H1 (cell line): Measurements from ENCODE around the gene DPP4. TPM values are rescaled to one million over a fixed set of nuclear protein-coding genes. Genes with fewer than 3 reads are reported as not detected.

Source experiments
- CTCF ChIA-PET: fragments of 300-600 bp; sonication (Branson Sonifier 250); formaldehyde crosslinking; loops from one replicate; lab custom pipeline; 2021; ENCODE audit not compliant: partially characterized antibody; lab: Charles Lee
- POLR2A ChIA-PET: fragments of 300-600 bp; sonication (Branson Sonifier 250); formaldehyde crosslinking; loops from one replicate; lab custom pipeline; 2021; ENCODE audit warnings: inconsistent platforms; ENCODE audit not compliant: partially characterized antibody; lab: Charles Lee
- DNase-seq, 2 experiments: peaks; one replicate each; pipeline versions ENCODE4 v3.0.0 to v3.0.0-alpha.2; 2010 to 2022; ENCODE audit warnings: low spot score in 2 of 2, low read depth in 1 of 2, mixed read lengths in 1 of 2
- FAIRE-seq: peaks from 2 replicates; lab custom pipeline; 2011; peaks lifted over from hg19 to GRCh38; lab: Jason Lieb, UNC
- H2AFZ ChIP-seq: 2 replicates; pipeline ENCODE4 v1.8.1; 2012; ENCODE audit warnings: low read length, inconsistent platforms
- H2AK5ac ChIP-seq: 2 replicates; pipeline ENCODE4 v1.6.1; 2013; ENCODE audit warnings: low read depth, low read length
- H2BK120ac ChIP-seq: replicated peaks from 2 replicates; pipeline ENCODE3; 2013; ENCODE audit warnings: low read depth, low read length, inconsistent platforms
- H2BK12ac ChIP-seq: 2 replicates; pipeline ENCODE4 v1.6.1; 2013; ENCODE audit warnings: low read depth, low read length
- H2BK15ac ChIP-seq: 2 replicates; pipeline ENCODE4 v1.6.1; 2013; ENCODE audit warnings: low read length
- H2BK20ac ChIP-seq: 2 replicates; pipeline ENCODE4 v1.6.1; 2013; ENCODE audit warnings: low read length
- H2BK5ac ChIP-seq: 2 replicates; pipeline ENCODE4 v1.6.1; 2013; ENCODE audit warnings: low read depth, low read length
- H3K14ac ChIP-seq: 2 replicates; pipeline ENCODE4 v1.6.1; 2013; ENCODE audit warnings: inconsistent platforms; ENCODE audit not compliant: insufficient read length
- H3K18ac ChIP-seq: 2 replicates; pipeline ENCODE4 v1.6.1; 2013; ENCODE audit warnings: low read length; ENCODE audit errors: extremely low read depth
- H3K23ac ChIP-seq: 2 replicates; pipeline ENCODE4 v1.6.1; 2013; ENCODE audit warnings: inconsistent platforms; ENCODE audit not compliant: insufficient read length
- H3K23me2 ChIP-seq: 2 replicates; pipeline ENCODE4 v1.6.1; 2013; ENCODE audit warnings: low read depth, low read length
- H3K27ac ChIP-seq: 2 replicates; pipeline ENCODE4 v1.6.1; 2011; ENCODE audit warnings: low read depth, low read length, inconsistent platforms
- H3K27me3 ChIP-seq, 4 experiments: replicated peaks in 1 of 4; 1 replicate in 1 of 4; 2 replicates in 3 of 4; pipeline versions ENCODE4 v1.6.1 to v1.8.1; 2011 to 2013; ENCODE audit warnings: low read length in 3 of 4, mild to moderate bottlenecking in 3 of 4, inconsistent platforms in 2 of 4, mixed read lengths in 2 of 4, moderate library complexity in 1 of 4; ENCODE audit not compliant: control insufficient read depth in 3 of 4, insufficient read depth in 3 of 4; ENCODE audit errors: extremely low read depth in 1 of 4
- H3K36me3 ChIP-seq, 4 experiments: 2 replicates each; pipeline versions ENCODE4 v1.6.1 to v1.8.1; 2011 to 2013; ENCODE audit warnings: mild to moderate bottlenecking in 4 of 4, low read length in 3 of 4, moderate library complexity in 2 of 4, control low read depth in 1 of 4, inconsistent platforms in 1 of 4; ENCODE audit not compliant: insufficient read depth in 4 of 4, control insufficient read depth in 2 of 4
- H3K4ac ChIP-seq: replicated peaks from 2 replicates; pipeline ENCODE3; 2013; ENCODE audit warnings: low read length, low read depth, mixed read lengths, inconsistent platforms; ENCODE audit not compliant: insufficient read length
- H3K4me1 ChIP-seq, 4 experiments: replicated peaks in 1 of 4; 1 replicate in 1 of 4; 2 replicates in 3 of 4; pipeline versions ENCODE4 v1.6.1 to v1.8.1; 2011 to 2013; ENCODE audit warnings: low read length in 3 of 4, inconsistent platforms in 2 of 4, mixed read lengths in 1 of 4; ENCODE audit not compliant: insufficient read depth in 4 of 4, control insufficient read depth in 3 of 4
- H3K4me2 ChIP-seq, 2 experiments: 2 replicates each; pipeline versions ENCODE4 v1.6.1 to v1.8.1; 2011 to 2013; ENCODE audit warnings: low read depth in 2 of 2, low read length in 2 of 2, control low read depth in 1 of 2, inconsistent platforms in 1 of 2, mild to moderate bottlenecking in 1 of 2; ENCODE audit not compliant: insufficient read depth in 1 of 2
- H3K4me3 ChIP-seq, 4 experiments: fragments of 200-600, 300-600 bp in 1 of 4; sonication (generic), shearing (Covaris generic), sonication (Bioruptor Twin) in 1 of 4; 2 replicates each; pipeline versions ENCODE4 v1.5.1 to v1.8.1; 2011 to 2016; ENCODE audit warnings: low read length in 4 of 4, low read depth in 3 of 4, control low read depth in 2 of 4, inconsistent platforms in 2 of 4, mild to moderate bottlenecking in 2 of 4, mixed read lengths in 1 of 4, moderate library complexity in 1 of 4; ENCODE audit not compliant: insufficient read depth in 2 of 4; ENCODE audit errors: extremely low read depth in 1 of 4
- H3K56ac ChIP-seq: replicated peaks from 2 replicates; pipeline ENCODE3; 2013; ENCODE audit warnings: low read depth, mild to moderate bottlenecking, mixed read lengths, low read length, inconsistent platforms; ENCODE audit not compliant: insufficient read length
- H3K79me1 ChIP-seq: 2 replicates; pipeline ENCODE4 v1.6.1; 2013; ENCODE audit warnings: low read depth, low read length, control low read depth
- H3K79me2 ChIP-seq, 2 experiments: 2 replicates each; pipeline versions ENCODE4 v1.6.1 to v1.8.1; 2012 to 2013; ENCODE audit warnings: low read length in 2 of 2, mild to moderate bottlenecking in 2 of 2, inconsistent platforms in 1 of 2; ENCODE audit not compliant: insufficient read depth in 2 of 2, control insufficient read depth in 1 of 2
- H3K9ac ChIP-seq, 4 experiments: replicated peaks in 1 of 4; 1 replicate in 1 of 4; 2 replicates in 3 of 4; pipeline versions ENCODE4 v1.6.1 to v1.8.1; 2011 to 2013; ENCODE audit warnings: low read depth in 3 of 4, low read length in 3 of 4, control low read depth in 2 of 4, mild to moderate bottlenecking in 2 of 4, moderate library complexity in 2 of 4, inconsistent platforms in 1 of 4; ENCODE audit errors: extremely low read depth in 1 of 4
- H3K9me3 ChIP-seq, 2 experiments: 2 replicates each; pipeline versions ENCODE4 v1.6.1 to v1.8.1; 2012 to 2013; ENCODE audit warnings: mild to moderate bottlenecking in 2 of 2, moderate library complexity in 2 of 2, control low read depth in 1 of 2, inconsistent platforms in 1 of 2, low read depth in 1 of 2, low read length in 1 of 2, mixed read lengths in 1 of 2; ENCODE audit not compliant: insufficient read depth in 2 of 2
- H4K20me1 ChIP-seq, 2 experiments: replicated peaks in 1 of 2; 2 replicates each; pipeline versions ENCODE3 to v1.8.1; 2011 to 2013; ENCODE audit warnings: inconsistent platforms in 2 of 2, low read length in 2 of 2, mild to moderate bottlenecking in 1 of 2; ENCODE audit not compliant: insufficient read depth in 2 of 2, control insufficient read depth in 1 of 2
- H4K5ac ChIP-seq: 2 replicates; pipeline ENCODE4 v1.6.1; 2013; ENCODE audit warnings: low read length, low read depth, mixed read lengths, inconsistent platforms; ENCODE audit not compliant: insufficient read length
- H4K8ac ChIP-seq: 2 replicates; pipeline ENCODE4 v1.8.0; 2013; ENCODE audit warnings: mild to moderate bottlenecking, moderate library complexity, low read length, inconsistent platforms; ENCODE audit not compliant: insufficient read depth; ENCODE audit errors: extremely low read depth
- H4K91ac ChIP-seq: replicated peaks from 2 replicates; pipeline ENCODE3; 2013; ENCODE audit warnings: low read length, mixed read lengths, inconsistent platforms; ENCODE audit not compliant: insufficient read length
- BCL11A ChIP-seq, 2 experiments: IDR thresholded peaks; one replicate each; pipeline ENCODE4 v1.6.1; 2011; ENCODE audit warnings: low read depth in 2 of 2, low read length in 2 of 2, mild to moderate bottlenecking in 2 of 2
- BRCA1 ChIP-seq: IDR thresholded peaks from 2 replicates; pipeline ENCODE4 v1.6.1; 2012; ENCODE audit warnings: low read depth, low read length, improper control_type of control experiment
- CBX5 ChIP-seq: fragments of 300-800, 300-1000 bp; sonication (generic); IDR thresholded peaks from 2 replicates; pipeline ENCODE4 v1.7.1; 2016; ENCODE audit warnings: antibody characterized with exemption, low read length, low read depth
- CHD1 ChIP-seq: IDR thresholded peaks from 2 replicates; pipeline ENCODE4 v1.6.1; 2012; ENCODE audit warnings: low read depth, low read length, improper control_type of control experiment
- GTF2F1 ChIP-seq: IDR thresholded peaks from 2 replicates; pipeline ENCODE4 v1.6.1; 2012; ENCODE audit warnings: low read depth, low read length, improper control_type of control experiment, borderline replicate concordance
- JUN ChIP-seq: IDR thresholded peaks from 2 replicates; pipeline ENCODE4 v1.6.1; 2011; ENCODE audit warnings: low read depth, mild to moderate bottlenecking, improper control_type of control experiment, low read length
- KDM4A ChIP-seq: IDR thresholded peaks from one replicate; pipeline ENCODE4 v1.7.1; 2012; ENCODE audit warnings: low read depth, mild to moderate bottlenecking, moderate library complexity, low read length, inconsistent platforms; ENCODE audit not compliant: severe bottlenecking
- KDM5A ChIP-seq: fragments of 200-600 bp; IDR thresholded peaks from 2 replicates; pipeline ENCODE4 v1.7.1; 2012; ENCODE audit warnings: mild to moderate bottlenecking, low read length, inconsistent platforms, mixed read lengths
- RAD21 ChIP-seq, 2 experiments: IDR thresholded peaks in 1 of 2; conservative IDR thresholded peaks in 1 of 2; 2 replicates each; pipeline ENCODE4 v1.6.1; 2011; ENCODE audit warnings: low read depth in 2 of 2, low read length in 2 of 2, improper control_type of control experiment in 1 of 2, inconsistent platforms in 1 of 2, mild to moderate bottlenecking in 1 of 2, moderate library complexity in 1 of 2
- SIN3A ChIP-seq, 2 experiments: IDR thresholded peaks in 1 of 2; conservative IDR thresholded peaks in 1 of 2; 2 replicates each; pipeline ENCODE4 v1.6.1; 2011 to 2012; ENCODE audit warnings: low read length in 2 of 2, improper control_type of control experiment in 1 of 2, low read depth in 1 of 2, mild to moderate bottlenecking in 1 of 2
- SP1 ChIP-seq: IDR thresholded peaks from 2 replicates; pipeline ENCODE4 v1.6.1; 2011; ENCODE audit warnings: low read depth, low read length
- SP4 ChIP-seq: IDR thresholded peaks from 2 replicates; pipeline ENCODE4 v1.6.1; 2012; ENCODE audit warnings: low read length, inconsistent platforms
- TCF12 ChIP-seq: IDR thresholded peaks from 2 replicates; pipeline ENCODE4 v1.6.1; 2011; ENCODE audit warnings: low read depth, mild to moderate bottlenecking, low read length
- WGBS, 2 experiments: shearing (Covaris generic) in 1 of 2; methylation state at CpG; one replicate each; pipeline versions ENCODE4 v1.1.6 to v1.1.7; 2013 to 2015; ENCODE audit warnings: low lambda C conversion rate in 2 of 2, mixed read lengths in 2 of 2, inconsistent platforms in 1 of 2, low coverage in 1 of 2, missing lambda C conversion rate in 1 of 2; ENCODE audit not compliant: insufficient replicate concordance in 2 of 2, insufficient coverage in 1 of 2, insufficient read length in 1 of 2; ENCODE audit errors: extremely low coverage in 1 of 2, missing lambda C conversion rate in 1 of 2; 5-methylcytosine and 5-hydroxymethylcytosine counted together
- polyA plus RNA-seq, 7 experiments: library from polyadenylated mRNA; depleted of rRNA in 3 of 7; stranded (reverse) in 5 of 7; unstranded in 2 of 7; fragments of >200 nt in 5 of 7; fragments of 200-250 nt in 2 of 7; gene quantifications; 1 replicate in 5 of 7; 2 replicates in 1 of 7; 4 replicates in 1 of 7; pipeline versions ENCODE4 v1.2.1 to v1.2.3, GENCODE V29; 2011 to 2013; ENCODE audit warnings: missing spikeins in 2 of 7, mixed read lengths in 2 of 7
- total RNA-seq: library from RNA; stranded (reverse); fragmentation: NEBNext Ultra II Directional; extraction: Animal tissue kit (Norgen Biotek cat#: 25700); gene quantifications from 2 replicates; pipeline ENCODE4 v1.2.1, GENCODE V29; 2021

DPP4 gene
- total and polyA plus RNA-seq, 2 of the 8 experiments (the other 6 are each of a cell fraction or from before 2014, with no cell fraction given) = 1.3 to 3.1 TPM

DNA sequence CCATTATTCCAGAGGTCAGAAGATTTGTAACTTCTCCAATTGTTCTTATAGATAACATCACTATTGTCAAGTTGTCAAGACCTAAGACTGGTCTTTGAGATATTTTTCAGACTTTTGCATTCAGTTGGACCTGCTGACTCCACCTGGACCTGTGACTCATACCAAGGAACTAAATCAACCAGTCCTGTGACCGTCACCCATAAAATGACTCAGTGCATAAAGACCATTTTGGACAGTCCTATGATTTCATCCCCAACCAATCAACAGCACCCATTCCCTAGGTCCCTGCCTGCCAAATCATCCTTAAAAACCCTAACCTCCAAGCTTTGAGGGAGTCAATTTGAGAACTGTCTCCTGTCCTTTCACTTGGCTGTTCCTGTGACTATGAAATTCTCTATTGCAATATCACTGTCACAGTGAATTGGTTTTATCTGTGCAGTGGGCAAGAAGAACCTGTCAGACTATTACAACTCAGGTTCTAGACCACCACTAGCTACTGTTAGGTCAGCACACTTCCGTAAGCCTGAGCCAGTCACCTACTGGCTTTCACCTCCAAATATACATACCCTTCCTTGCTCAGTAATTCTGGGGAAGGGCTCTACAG is 17.1 kb downstream of the DPP4 start:
- Histone ChIP-seq H3K56ac (no peak overlapping the region), H3K27me3 (no peaks in the 10 kb centered on the region), H3K4me1 (peaks cover 0 to 6% (median under 1%) of the 10 kb centered on the region in 4 experiments; a peak in 3 of 7 replicates), H3K14ac (no peak overlapping the region), H3K4me3 (no peak overlapping the region), H3K79me2 (no peaks in the 10 kb centered on the region), H3K18ac (no peak overlapping the region), H2BK5ac (no peak overlapping the region), H3K23ac (no peak overlapping the region), H4K5ac (no peak overlapping the region), H3K9me3 (peaks cover 0 to 5% of the 10 kb centered on the region in 2 experiments; a peak in 2 of 4 replicates), H4K91ac (no peak overlapping the region), H3K4ac (no peak overlapping the region), H2BK20ac (no peak overlapping the region), H2BK12ac (no peak overlapping the region), H4K8ac (no peak overlapping the region), H4K20me1 (no peaks in the 10 kb centered on the region), H3K27ac (no peak overlapping the region), H3K9ac (no peak overlapping the region), H3K36me3 (no peaks in the 10 kb centered on the region), H2AK5ac (no peak overlapping the region), H2BK120ac (no peak overlapping the region), H2AFZ (no peak overlapping the region), H3K4me2 (no peak overlapping the region), H3K23me2 (no peaks in the 10 kb centered on the region), H2BK15ac (no peak overlapping the region), H3K79me1 (no peaks in the 10 kb centered on the region)
- CTCF ChIA-PET = interaction anchor here (0.7 to 1.6 kb wide), 2 partner anchors 12 to 22 kb away, joined by 3 read pairs; no protein-coding TSS in a partner anchor
- DNase-seq = no peak
- POLR2A ChIA-PET = no interaction called here
- FAIRE-seq = no peak
- 72% methylated on average over 2 of the region's 2 CpGs; no CpG with 5 or more reads in 1 of the 2 experiments for WGBS, 2 experiments
- TF ChIP-seq KDM5A (no peak), CHD1 (no peak), RAD21 (IDR thresholded peaks at IDR 0.05 in 1 of 2, conservative IDR thresholded peaks at IDR 0.05 in 1 of 2; ENCODE audit: low read depth in 2 of 2, low read length in 2 of 2) (no peak), SP4 (no peak), GTF2F1 (no peak), BCL11A (IDR thresholded peaks at IDR 0.05; ENCODE audit: low read depth in 2 of 2, low read length in 2 of 2) (no peak), KDM4A (no peak), JUN (no peak), SIN3A (conservative IDR thresholded peaks at IDR 0.05 in 1 of 2, IDR thresholded peaks at IDR 0.05 in 1 of 2; ENCODE audit: low read depth in 1 of 2, low read length in 2 of 2) (no peak), TCF12 (no peak), SP1 (no peak), CBX5 (no peak), BRCA1 (no peak)
